NB4 (cell line): ENCODE data around the gene ANO8.
A peak's percentile ranks its signal among the peaks of the same experiment; 100 is the strongest.

Experiments
- DNase-seq: peaks from one replicate; pipeline ENCODE4 v3.0.0; 2010; ENCODE audit warnings: low read depth
- H3K4me3 ChIP-seq: one replicate; pipeline ENCODE4 v1.5.1; 2011; ENCODE audit warnings: mild to moderate bottlenecking, low read depth, low read length, moderate library complexity
- CTCF ChIP-seq: IDR thresholded peaks from one replicate; pipeline ENCODE4 v1.5.1; 2012; ENCODE audit warnings: low read depth, low read length
- MAX ChIP-seq: IDR thresholded peaks from 2 replicates; pipeline ENCODE4 v1.6.1; 2011; ENCODE audit warnings: low read depth, low read length
- MYC ChIP-seq: IDR thresholded peaks from 2 replicates; pipeline ENCODE4 v1.6.1; 2011; ENCODE audit warnings: low read depth, low read length
- POLR2A ChIP-seq: IDR thresholded peaks from 2 replicates; pipeline ENCODE4 v1.6.1; 2011; ENCODE audit warnings: mild to moderate bottlenecking; ENCODE audit not compliant: insufficient read length; ENCODE audit errors: extremely low read depth

Gene ANO8

GRCh38 chr19:17318966-17319365 is 15.7 kb downstream of the ANO8 start:
- TF ChIP-seq MAX, result no peak
- TF ChIP-seq POLR2A, result no peak
- no peak for TF ChIP-seq MYC
- TF ChIP-seq CTCF, result no peak

DNA sequence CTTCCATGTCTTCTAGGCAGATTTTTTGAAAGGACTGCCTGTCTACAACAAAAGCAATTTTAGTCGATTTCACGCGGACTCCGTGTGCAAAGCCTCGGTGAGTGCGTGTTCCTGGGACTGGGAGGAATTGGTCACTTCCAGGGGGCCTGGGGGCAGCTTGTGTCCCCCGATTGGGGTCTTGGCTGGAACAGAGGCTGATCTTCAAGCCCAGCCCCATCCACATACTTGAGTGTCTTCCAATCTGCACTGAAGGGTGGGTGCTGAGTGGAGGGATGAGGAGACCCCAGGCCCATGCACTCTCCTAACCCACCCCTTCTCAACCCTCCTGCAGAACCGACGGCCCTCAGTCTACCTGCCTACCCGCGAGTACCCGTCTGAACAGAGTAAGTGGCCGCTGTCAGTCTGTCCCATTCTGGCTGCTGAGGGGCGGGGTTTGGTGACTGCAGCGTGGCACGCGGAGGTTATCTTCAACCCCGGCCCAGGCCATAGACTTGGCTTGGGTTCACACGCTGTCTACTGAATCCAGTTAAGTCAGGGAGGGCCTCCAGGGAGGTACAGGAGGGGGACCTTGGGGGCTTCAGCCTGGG is 20.6 kb downstream of the ANO8 start:
- TF ChIP-seq POLR2A, result no peak
- no peak for TF ChIP-seq MYC
- TF ChIP-seq CTCF, result no peak
- TF ChIP-seq MAX, result no peak
- no peak for DNase-seq
- H3K4me3 ChIP-seq, result no peak overlapping the region

More at GRCh38 chr19:17318966-17319365, 15.7 kb downstream of the ANO8 start:
- DNase-seq, result no peak
- no peak overlapping the region for H3K4me3 ChIP-seq

- H3K4me3 ChIP-seq, result no peak overlapping the region
- no peak for TF ChIP-seq POLR2A
- TF ChIP-seq MAX, result no peak
- TF ChIP-seq MYC, result no peak
- TF ChIP-seq CTCF, result no peak
Observed at GRCh38 chr19:17312189-17313113, 22.2 kb downstream of the ANO8 start.

GRCh38 chr19:17311455-17312188 is 23.0 kb downstream of the ANO8 start:
- no peak overlapping the region for H3K4me3 ChIP-seq
- no peak for TF ChIP-seq POLR2A
- no peak for TF ChIP-seq MAX
- TF ChIP-seq MYC, result no peak
- TF ChIP-seq CTCF, result no peak
- no peak for DNase-seq

More at GRCh38 chr19:17312189-17313113, 22.2 kb downstream of the ANO8 start:
- no peak for DNase-seq

DNA sequence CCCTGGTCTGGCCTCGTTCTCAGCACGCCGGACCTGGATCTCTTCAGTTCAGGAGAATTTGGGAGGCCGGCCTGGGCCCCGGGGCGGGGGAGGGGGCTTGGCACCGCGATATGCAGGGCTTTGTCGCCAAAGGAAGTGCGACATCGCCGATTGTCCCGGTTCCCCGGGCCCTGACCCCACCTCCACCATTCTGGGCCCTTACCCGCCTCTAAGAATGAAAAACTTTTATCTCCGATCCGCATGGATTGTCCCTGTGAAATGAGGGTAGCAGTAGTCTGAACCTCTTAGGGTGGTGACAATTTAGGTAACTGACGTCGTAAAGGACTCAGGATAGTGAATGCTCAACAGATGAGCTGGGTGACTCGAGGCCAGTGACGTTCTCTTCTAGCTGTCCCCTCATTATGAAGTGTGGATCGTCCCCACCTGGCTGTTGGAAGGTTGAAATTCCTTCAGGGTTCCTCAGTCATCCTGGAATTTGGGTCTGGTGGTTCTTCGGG is 24.6 kb downstream of the ANO8 start:
- no peak for DNase-seq
- TF ChIP-seq CTCF (no peak), MAX (no peak), POLR2A (no peak), MYC (no peak)
- H3K4me3 ChIP-seq, result peak overlapping the region; percentile 89
